Activated CD4-positive, alpha-beta T cell treated with anti-CD3 and anti-CD28 coated beads, Interleukin-2, Interleukin-4, amounts not matched to agents 100 ng/mL and 50 ng/mL, durations not matched to agents 16 hours and 8 hours (primary cell): Measurements from ENCODE around the gene SELPLG.
"Not testable (repeated sequence)": the region's sequence is repeated elsewhere in the genome, so short reads cannot be mapped to it uniquely, and the experiment has no call there.

ENCODE experiments used
- DNase-seq: peaks from one replicate; pipeline ENCODE4 v3.0.0-alpha.2; 2020; ENCODE audit warnings: low spot score

The SELPLG gene

DNA sequence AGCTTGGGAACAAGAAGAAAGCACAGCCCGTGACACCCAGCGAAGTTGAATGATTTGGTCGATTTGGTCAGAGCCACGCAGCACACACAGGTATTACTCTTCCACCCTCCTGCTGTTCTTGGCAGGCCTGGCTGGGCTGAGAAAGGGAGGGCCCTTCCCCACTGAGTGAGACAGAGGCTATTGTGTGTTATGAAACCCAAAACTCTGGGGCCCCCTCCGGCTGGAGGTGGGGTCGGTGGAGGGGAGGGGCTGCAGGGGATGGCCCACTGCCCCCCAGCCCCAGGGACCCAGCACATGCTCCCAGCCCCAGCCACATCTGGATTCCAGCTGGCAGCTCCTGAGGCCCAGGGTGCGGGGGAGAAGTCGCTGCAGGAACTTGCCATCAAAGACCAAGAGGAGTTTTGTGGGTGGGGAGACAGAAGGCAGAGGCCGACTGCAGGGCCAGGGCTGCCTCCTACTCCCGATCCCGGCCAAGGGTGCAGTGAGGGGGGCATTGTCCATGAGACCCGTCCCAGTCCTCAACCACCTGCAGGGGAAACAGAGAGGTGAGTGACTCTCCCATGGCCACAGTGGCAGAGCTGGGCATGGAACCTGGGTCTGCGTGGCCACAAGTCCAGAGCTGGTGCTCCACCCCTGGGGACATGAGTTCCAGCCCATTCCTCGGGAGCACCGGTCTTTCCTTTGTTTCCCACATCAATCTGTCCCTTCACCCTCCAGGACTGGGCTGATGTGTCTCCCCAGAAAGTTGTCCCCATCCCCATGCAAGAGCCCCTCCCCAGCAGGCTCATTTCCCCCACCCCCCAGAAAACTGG, 44.5 kb downstream of the SELPLG start:
- DNase-seq: no peak

DNA sequence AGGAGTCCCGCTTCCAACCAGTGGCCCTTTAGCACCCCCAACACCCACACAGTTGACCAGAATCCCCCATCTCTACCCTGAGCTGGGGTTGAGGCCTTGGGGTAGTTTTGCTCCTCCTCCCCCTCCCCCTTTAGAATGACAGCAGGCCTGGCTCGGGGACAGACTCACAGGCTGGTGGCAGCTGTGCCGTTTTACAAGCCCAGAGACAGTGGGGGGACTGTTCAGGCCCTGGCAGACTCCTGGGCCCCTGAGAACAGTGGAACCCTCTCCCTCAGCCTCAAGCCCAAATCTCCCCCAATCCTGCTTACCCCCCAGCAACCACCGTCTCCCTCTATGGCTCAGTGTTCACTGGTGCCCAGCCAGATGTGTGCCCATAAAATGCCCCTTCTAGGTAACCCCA, 45.9 kb downstream of the SELPLG start:
- no peak for DNase-seq

DNA sequence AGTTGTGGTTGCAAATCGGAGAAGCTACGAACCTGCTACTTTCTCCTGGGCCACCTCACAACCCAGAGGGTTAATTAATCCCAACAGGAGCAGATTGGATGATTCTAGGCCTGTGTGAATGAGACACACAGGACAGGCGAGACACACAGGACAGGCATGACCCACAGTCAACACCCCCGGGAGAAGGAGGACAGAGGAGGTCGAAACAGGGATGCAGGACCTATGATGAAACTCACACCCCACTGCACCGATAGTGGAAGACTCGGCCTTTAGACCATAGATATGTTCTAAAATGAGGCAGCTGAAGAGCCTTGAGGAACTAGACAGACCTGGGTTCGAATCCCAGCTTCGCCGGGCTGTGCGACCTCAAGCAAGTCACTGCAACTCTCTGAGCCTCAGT, 47.4 kb downstream of the SELPLG start:
- DNase-seq: no peak

DNA sequence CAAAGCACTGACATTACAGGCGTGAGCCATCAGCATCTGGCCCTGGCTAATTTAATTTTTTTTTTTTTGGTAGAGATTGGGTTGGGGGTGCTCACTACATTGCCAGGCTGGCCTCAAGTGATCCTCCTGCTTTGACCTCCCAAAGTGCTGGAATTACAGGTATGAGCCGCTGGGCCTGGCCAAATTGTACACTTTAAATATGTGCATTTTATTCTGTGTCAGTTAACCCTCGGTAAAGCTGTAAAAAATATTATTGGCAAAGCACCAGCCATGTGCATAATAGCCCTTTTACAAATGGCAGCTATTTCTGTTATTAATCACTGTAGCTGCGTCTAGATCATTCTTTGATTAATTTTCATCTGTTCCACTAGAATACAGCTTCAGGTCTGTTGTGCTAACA, 47.8 kb downstream of the SELPLG start:
- no peak for DNase-seq

DNA sequence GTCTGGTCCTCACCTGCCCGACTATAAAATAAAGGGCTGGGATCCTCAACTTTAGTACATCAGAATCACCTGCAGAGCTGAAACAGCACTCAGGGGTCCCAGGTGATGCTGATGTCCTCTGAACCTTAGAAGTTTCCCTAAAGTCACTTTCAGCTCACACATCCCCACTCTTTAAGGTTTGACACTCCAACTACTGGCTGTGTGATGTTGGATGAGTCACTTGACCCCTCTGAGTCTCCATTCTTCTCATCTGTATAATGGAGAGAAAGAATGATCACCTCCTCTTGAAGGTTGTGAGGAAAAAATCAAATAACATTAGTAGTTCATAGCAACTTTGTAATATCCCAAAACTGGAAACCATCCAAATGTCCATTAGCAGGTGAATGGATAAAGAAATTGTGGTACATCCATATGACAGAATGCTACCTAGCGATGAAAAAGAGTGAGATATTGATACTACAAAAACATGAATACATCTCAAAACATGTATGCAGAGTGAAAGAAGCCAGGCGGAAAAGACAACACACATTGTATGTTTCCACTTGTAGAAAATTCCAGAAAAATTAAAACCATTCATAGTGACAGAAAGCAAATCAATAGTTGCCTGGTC, 49.1 kb downstream of the SELPLG start:
- no peak for DNase-seq

DNA sequence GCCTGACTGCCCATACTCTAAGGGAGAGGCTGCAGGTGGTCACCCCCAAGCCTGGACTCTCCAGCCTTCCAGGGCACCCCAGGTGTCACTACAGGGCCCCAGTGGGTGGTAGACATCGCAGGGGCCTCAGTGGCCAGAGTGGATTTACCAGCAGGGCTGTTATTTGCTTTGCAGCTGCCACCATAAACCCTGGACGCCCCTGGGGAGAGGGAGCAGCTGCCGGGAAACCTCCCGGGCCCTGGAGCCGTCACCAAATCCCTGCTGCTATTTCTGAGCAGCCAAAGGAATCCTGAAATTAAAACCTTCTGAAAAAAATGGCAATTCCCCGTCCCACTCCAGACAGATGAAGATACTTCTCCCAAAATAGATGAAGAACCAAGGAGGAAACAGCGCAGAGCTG, 49.7 kb downstream of the SELPLG start:
- no peak for DNase-seq

DNA sequence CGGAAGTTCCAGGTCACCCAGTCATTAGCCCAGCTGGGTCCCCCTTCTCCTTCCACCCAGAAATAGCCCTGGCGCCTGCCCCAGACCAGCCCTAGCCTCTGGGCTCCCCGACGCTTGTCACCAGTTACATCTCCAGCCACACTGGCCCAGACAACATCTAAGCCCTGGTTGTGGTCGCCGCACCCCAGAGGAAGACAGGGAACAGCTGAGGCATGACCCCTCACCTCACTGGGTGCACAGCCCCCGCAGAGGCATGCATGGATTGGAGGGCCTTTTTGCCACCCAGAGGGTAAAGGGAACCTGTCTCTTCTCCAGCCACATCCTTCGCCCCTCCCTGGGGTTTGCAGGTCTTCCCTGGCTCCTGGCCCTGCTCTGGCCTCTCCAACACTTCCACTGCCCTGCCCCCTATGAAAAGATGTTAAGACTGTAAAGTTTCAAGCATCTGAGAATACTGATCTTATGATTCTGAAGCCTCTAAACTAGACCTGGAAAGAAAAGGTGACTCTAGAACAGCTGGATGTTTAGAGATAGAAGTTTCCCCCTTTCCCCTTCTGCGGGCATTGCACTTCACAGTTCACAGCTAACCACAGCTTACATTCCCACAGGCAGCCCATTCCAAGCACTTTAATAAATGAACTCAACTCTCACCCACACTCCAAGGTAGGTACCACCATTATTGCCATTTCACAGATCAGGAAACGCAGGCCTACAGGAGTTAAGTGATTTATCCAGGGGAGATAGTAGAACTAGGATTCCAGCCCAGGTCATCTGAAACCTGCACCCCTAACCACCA, 50.5 kb downstream of the SELPLG start:
- no peak for DNase-seq

DNA sequence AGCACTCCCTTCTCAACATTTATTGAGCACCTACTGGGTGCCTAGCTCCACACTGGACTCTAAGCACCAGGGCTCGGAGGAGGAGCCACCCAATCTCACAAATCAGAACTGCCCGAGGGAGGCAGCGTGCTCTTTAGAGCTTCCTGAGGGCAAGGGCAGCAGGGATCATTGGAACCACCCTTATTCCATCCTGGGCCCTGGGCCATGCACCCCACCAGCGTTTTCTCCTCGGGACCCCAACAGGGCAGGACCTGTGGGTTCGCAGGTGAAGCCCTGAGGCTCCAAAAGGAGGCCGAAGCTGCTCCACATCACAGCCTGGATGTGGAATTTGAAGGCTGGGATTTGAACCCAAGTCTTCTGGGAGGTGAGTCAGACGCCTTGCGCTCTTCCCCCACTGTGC, 51.2 kb downstream of the SELPLG start:
- DNase-seq: no peak

DNA sequence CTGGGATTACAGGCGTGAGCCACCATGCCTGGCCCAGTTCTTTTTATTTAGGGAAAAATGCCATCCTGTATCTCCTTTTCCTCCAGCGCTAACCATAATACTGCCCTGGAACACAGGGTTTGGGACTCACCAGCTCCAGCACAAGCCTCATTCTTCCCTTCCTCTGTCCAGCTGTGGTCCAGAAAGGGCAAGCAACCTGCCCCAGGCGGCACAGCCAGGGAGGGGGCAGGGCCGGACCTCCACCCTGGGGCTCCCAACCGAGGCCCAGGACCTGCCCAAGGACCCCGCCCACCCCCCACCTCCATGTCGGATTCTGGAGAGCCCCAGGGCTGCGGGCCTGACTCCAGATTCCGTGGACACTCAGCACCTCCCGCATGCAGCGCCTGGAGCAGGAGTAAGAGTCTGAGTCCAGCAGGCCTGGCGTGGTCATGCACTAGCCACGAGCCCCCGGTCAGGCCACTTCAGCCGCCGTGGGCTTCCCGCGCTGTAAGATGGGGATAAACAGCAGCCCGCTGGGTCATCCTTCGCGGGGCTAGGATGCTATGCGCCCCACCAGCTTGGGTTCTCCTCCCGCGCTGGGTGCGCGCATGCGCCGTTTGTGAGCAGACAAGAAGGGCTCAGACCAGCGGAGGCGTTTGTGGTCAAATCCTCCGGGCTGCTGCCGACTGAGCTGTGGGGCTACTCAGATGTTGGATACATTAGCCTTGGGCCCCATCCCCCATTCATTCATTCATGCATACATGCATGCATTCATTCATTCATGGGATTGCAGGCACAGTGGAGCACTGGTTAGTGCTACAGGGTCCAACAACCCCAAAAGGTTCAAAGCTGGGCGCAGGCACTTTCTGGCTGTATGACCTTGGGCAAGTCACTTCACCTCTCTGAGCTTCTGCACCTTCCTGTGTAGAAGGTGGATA, 52.1 kb downstream of the SELPLG start:
- no peak for DNase-seq

DNA sequence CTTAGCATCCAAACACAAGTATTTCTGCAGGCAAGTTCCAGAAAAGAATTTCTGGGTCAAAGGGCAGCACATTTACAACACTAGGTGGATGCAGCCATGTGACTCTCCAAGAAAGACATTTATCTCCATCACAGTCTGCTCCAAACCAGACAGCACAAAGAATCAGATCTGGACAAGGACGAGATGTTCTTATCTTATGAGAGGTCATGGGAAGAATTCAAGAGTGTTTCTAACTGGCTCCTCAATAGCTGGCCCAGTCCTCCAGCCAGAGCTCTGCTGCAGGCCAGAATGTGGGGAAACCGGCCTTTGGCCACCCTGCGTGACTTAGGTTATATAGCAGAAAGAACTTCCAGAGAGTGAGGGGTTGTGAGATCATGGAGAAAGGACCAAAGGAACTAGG, 53.2 kb downstream of the SELPLG start:
- no peak for DNase-seq

DNA sequence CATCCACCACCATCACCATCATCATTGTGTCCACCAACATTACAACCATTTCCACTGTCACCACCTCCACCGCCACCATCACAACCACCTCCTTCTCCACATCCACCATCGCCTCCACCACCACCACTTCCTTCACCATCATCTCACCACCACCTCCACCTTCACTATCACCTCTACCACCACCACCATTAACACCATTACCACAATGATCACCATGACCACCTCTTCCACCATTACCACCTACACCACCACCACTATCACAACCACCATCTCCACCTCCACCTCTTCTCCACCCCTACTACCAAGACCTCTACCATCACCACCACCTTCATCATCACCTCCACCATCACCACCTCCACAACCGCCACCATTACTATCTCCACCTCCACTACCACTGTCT, 54.9 kb downstream of the SELPLG start:
- no peak for DNase-seq

DNA sequence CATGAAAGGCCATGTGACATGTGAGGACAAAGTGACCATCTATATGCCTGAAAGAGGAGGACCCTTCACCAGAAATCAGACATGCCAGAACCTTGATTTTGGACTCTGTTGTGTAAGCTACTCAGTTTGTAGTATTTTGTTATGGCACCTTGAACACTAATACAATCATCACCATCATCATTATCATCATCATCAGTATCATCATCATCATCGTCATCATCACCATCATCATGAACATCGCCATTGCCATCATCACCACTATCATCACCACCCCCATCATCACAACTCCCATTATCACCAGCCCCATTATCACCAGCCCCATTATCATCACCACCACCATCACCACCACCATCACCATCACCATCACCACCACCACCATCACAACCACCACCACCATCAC, 55.4 kb downstream of the SELPLG start:
- DNase-seq: no peak

DNA sequence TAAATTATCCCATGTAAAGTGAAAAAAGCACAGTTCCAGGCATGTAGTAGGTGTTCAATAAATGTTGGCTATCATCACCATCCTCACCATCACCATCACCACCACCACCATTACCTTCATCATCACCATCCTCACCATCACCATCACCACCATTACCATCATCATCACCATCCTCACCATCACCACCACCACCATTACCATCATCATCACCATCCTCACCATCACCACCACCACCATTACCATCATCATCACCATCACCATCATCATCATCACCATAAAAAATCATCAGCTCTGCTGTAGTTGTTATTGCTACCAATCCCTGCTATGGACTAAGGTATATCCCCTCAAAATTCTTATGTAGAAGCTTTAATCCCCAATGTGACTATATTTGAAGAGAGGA, 56.2 kb downstream of the SELPLG start:
- DNase-seq: no peak

DNA sequence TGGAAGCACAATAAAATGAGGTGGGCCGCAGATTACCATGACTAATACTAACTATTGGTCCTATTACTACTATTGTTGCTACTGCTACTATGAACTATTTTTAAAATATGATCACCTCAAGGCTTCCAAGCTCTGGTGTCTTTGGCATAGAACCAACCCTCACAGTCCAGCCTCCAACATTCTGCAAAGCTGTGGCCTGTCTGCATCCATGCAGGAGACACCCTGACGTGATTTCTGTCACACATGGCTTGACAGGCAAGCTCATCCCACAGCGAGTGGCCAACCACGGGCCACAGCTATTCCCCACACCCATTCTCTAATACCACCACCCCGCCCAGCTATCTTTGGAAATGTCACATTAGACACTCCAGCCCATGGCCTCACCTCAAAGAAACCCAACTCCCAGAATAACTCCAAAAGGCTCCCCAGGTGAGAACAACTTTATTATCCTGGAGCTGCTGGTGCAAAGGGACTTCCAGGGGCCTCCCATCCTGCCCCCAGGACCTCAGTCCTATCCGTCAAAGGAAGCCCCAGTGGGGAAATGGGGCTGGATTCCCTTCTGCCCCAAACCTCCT, 56.9 kb downstream of the SELPLG start:
- DNase-seq: no peak

DNA sequence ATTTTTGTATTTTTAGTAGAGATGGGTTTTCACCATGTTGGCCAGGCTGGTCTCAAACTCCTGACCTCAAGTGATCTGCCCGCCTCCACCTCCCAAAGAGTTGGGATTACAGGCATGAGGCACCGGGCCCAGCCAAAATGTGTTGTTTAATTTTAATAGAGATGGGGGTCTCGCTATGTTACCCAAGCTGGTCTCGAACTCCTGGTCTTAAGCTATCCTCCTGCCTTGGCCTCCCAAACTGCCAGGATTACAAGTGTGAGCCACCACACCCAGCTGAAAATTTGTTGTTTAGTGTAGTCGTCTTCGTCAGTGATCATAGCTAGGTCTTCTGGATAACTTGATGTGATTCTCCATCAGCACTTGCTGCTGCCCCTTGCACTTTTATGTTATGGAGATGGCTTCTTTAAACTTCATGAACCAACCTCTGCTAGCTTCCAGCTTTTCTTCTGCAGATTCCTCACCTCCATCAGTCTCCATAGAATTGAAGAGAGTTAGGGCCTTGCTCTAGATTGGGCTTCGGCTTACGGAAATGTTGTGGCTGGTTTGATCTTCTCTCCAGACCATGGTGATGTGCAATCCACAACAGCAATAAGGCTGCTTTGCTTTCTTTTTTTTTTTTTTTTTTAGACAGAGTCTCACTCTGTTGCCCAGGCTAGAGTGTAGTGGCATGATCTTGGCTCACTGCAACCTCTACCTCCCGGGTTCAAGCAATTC, 58.3 kb downstream of the SELPLG start:
- DNase-seq: no peak

DNA sequence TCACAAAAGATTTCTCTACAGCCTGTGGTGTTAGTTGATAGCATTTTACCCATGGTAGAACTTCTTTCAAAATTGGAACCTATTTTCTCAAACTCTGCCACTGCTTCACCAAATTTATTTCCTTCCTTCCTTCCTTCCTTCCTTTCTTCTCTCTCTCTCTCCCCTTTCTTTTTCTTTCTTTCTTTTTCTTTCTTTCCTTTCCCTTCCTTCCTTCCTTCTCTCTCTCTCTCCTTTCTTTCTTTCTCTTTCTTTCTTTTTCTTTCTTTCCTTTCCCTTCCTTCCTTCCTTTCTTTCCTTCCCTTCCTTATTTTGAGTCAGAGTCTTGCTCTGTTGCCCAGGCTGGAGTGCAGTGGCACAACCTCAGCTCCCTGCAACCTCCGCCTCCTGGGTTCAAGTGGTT, 59.4 kb downstream of the SELPLG start:
- not testable (repeated sequence) for DNase-seq

DNA sequence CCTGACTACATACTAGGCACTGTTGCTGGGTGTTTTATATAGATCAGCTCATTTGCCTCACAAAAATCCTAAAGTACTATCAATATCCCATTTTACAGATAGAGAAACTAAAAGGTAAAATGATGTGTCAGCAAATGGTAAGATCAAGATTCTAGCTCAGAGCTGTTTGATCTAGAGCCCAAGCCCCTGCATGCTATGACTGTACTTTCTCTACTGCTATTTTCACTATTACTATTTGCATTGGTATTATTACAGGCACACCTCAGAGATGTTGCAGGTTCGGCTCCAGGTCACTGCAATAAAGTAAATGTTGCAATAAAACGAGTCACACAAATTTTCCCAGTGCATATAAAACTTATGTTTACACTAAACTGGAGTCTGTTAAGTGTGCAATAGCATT, 60.4 kb downstream of the SELPLG start:
- DNase-seq: peak; percentile 82

DNA sequence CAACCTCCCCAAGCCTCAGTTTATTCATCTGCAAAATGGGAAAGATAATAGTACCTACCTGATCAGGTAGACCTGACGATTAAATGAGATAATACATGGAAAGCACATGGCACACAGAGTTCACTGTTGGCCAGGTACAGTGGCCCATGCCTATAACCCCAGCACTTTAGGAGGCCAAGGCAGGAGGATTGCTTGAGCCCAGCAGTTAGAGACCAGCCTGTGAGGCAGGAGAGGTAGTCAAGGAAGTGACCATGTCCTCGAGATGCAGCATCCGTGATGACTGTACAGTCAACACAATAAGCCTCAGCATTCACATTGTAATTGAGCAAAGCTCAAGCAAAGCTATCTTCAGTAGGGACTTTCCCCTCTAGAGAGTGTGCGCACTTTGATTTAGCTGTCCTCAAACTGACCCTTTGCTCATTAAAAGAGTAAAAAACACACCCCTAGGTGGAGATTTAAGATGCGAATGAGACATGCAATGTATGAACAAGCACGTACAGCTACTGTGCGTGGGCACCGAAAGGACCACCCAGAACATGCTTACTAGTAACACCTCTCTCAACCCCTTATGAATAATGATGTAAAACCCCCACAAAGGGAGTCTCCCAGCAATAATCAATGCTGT, 61.4 kb downstream of the SELPLG start:
- DNase-seq: peak; percentile 26
